ENCODE results near the gene SNX7.

GRCh38 chr1:98761219-98761865 is 99.8 kb downstream of the SNX7 start:
- TF ChIP-seq EZH2 (IDR thresholded peaks at IDR 0.05; ENCODE audit: insufficient read depth, low read length) (no peak), CTCF (IDR thresholded peaks at IDR 0.05; ENCODE audit: insufficient read depth, low read depth, low read length) (no peak)
